ENCODE data around the gene SOX6. TPM values are rescaled to one million over a fixed set of nuclear protein-coding genes. Genes with fewer than 3 reads are reported as not detected.

Gene SOX6
- total RNA-seq, result 26.5 TPM
- polyA plus RNA-seq (ENCODE audit: insufficient read depth in 1 of 8, insufficient read length in 8 of 8, low replicate concordance in 1 of 8), result 10 to 100 TPM; 10.9 to 25.2 (median 17.3) TPM
- long read RNA-seq, donor 1, partial matches to known transcripts, result 174 of 174 reads
- long read RNA-seq, donor 1, other reads (novel, unspliced or antisense), result 0 of 174 reads
- long read RNA-seq, donor 2, result 0 reads
- long read RNA-seq, donor 3, result 0 reads
- long read RNA-seq, donor 4, result 0 reads
- long read RNA-seq, donor 5, result 0 reads
- long read RNA-seq, donor 6, result 0 reads
- long read RNA-seq, donor 7, result 0 reads
- long read RNA-seq, donor 8, result 0 reads
- long read RNA-seq, donor 9, partial matches to known transcripts, result 92 of 256 reads
- long read RNA-seq, donor 9, other reads (novel, unspliced or antisense), result 164 of 256 reads
- long read RNA-seq, donor 10, partial matches to known transcripts, result 116 of 365 reads
- long read RNA-seq, donor 10, other reads (novel, unspliced or antisense), result 249 of 365 reads
- long read RNA-seq, donor 11, partial matches to known transcripts, result 193 of 198 reads
- long read RNA-seq, donor 11, other reads (novel, unspliced or antisense), result 5 of 198 reads

- Histone ChIP-seq H3K4me3 (ENCODE audit: low read length) (no peak within 1 kb of the TSS), H3K27me3 (ENCODE audit: control insufficient read depth, insufficient read depth, low read length) (no peaks in the 10 kb centered on the region), H3K9me3 (replicated peaks; ENCODE audit: control insufficient read depth, low read depth, low read length) (no peaks in the 10 kb centered on the region), H3K4me1 (ENCODE audit: control insufficient read depth, insufficient read depth, low read length) (peaks cover 9% of the 10 kb centered on the region), H3K27ac (ENCODE audit: low read length) (peak within 1 kb of the TSS; percentile 50), H3K36me3 (ENCODE audit: control insufficient read depth, insufficient read depth, low read length) (no peaks in the 10 kb centered on the region)
- DNase-seq, result peak; percentile 85
- WGBS (ENCODE audit: insufficient coverage), result 60% methylated on average over 1 of the region's 3 CpGs
These were observed at the start of gene SOX6 for GRCh38 chr11:16356057-16356760. Gene SOX6, minus strand, starts transcription at chr11:16356546. Its CDS starts 15,298 bp downstream, at chr11:16341248.

- no peaks in the 10 kb centered on the region for H3K27me3 ChIP-seq (ENCODE audit: control insufficient read depth, insufficient read depth, low read length)
- H3K36me3 ChIP-seq (ENCODE audit: control insufficient read depth, insufficient read depth, low read length), result no peaks in the 10 kb centered on the region
- H3K27ac ChIP-seq (ENCODE audit: low read length), result no peak overlapping the region
- H3K4me1 ChIP-seq (ENCODE audit: control insufficient read depth, insufficient read depth, low read length), result no peaks in the 10 kb centered on the region
- no CpG with 5 or more reads among the region's 4 CpGs for WGBS (ENCODE audit: insufficient coverage)
- H3K4me3 ChIP-seq (ENCODE audit: low read length), result no peak overlapping the region
- no peaks in the 10 kb centered on the region for H3K9me3 ChIP-seq (replicated peaks; ENCODE audit: control insufficient read depth, low read depth, low read length)
- DNase-seq, result no peak
These were observed 48.5 kb upstream of the SOX6 start for GRCh38 chr11:16404781-16405285.

GRCh38 chr11:16403851-16404250 is 47.5 kb upstream of the SOX6 start:
- Histone ChIP-seq H3K4me1 (ENCODE audit: control insufficient read depth, insufficient read depth, low read length) (no peaks in the 10 kb centered on the region), H3K27ac (ENCODE audit: low read length) (no peak overlapping the region), H3K27me3 (ENCODE audit: control insufficient read depth, insufficient read depth, low read length) (no peaks in the 10 kb centered on the region), H3K9me3 (replicated peaks; ENCODE audit: control insufficient read depth, low read depth, low read length) (no peaks in the 10 kb centered on the region), H3K4me3 (ENCODE audit: low read length) (no peak overlapping the region), H3K36me3 (ENCODE audit: control insufficient read depth, insufficient read depth, low read length) (no peaks in the 10 kb centered on the region)
- no CpG with 5 or more reads among the region's 1 CpG for WGBS (ENCODE audit: insufficient coverage)
- DNase-seq, result no peak

DNA sequence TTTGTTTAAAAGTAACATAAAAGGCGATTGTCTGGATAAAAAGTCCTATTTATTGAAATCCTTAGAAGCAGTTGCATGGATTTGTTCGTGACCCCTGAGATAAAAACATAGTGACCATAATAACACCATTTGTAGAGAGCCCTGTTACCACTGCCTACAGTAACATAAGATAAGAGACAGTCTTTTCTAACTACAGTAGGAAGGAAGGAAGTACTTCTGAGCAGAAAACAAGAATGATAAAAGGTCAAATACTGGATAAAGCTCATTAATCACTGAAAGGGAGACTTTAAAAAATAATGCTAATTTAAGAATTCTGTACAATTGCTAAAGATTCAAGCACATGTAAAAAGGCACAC is 47.1 kb upstream of the SOX6 start:
- Histone ChIP-seq H3K36me3 (ENCODE audit: control insufficient read depth, insufficient read depth, low read length) (no peaks in the 10 kb centered on the region), H3K27ac (ENCODE audit: low read length) (no peak overlapping the region), H3K4me3 (ENCODE audit: low read length) (no peak overlapping the region), H3K9me3 (replicated peaks; ENCODE audit: control insufficient read depth, low read depth, low read length) (no peaks in the 10 kb centered on the region), H3K27me3 (ENCODE audit: control insufficient read depth, insufficient read depth, low read length) (no peaks in the 10 kb centered on the region), H3K4me1 (ENCODE audit: control insufficient read depth, insufficient read depth, low read length) (no peaks in the 10 kb centered on the region)
- DNase-seq, result no peak
- no CpG with 5 or more reads among the region's 2 CpGs for WGBS (ENCODE audit: insufficient coverage)

GRCh38 chr11:16402654-16403447 is 46.5 kb upstream of the SOX6 start:
- no peaks in the 10 kb centered on the region for H3K36me3 ChIP-seq (ENCODE audit: control insufficient read depth, insufficient read depth, low read length)
- H3K4me1 ChIP-seq (ENCODE audit: control insufficient read depth, insufficient read depth, low read length), result no peaks in the 10 kb centered on the region
- WGBS (ENCODE audit: insufficient coverage), result 89% methylated on average over 2 of the region's 5 CpGs
- no peak for DNase-seq
- H3K9me3 ChIP-seq (replicated peaks; ENCODE audit: control insufficient read depth, low read depth, low read length), result no peaks in the 10 kb centered on the region
- no peak overlapping the region for H3K4me3 ChIP-seq (ENCODE audit: low read length)
- H3K27ac ChIP-seq (ENCODE audit: low read length), result no peak overlapping the region
- no peaks in the 10 kb centered on the region for H3K27me3 ChIP-seq (ENCODE audit: control insufficient read depth, insufficient read depth, low read length)

DNA sequence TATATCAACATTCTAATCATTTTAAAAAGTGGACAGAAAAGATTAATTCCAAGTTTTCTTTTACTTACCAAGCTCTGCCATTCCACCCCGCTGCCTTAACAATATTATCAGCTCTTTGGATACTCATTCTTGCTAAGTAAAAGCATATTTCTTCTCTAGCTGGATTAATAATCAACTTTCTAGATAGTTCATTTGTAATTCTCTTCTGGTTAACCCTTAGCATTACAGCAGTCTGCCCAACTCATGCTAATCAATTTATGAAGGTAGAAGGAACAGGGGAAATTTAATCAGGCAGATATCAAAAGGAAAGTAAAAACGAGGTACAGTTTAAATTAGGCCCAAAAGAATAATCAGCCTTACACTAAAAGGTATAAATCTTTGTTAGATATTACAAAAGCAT is 41.0 kb upstream of the SOX6 start:
- H3K36me3 ChIP-seq (ENCODE audit: control insufficient read depth, insufficient read depth, low read length), result no peaks in the 10 kb centered on the region
- no peaks in the 10 kb centered on the region for H3K27me3 ChIP-seq (ENCODE audit: control insufficient read depth, insufficient read depth, low read length)
- no peak for DNase-seq
- no peak overlapping the region for H3K4me3 ChIP-seq (ENCODE audit: low read length)
- no CpG with 5 or more reads among the region's 2 CpGs for WGBS (ENCODE audit: insufficient coverage)
- H3K27ac ChIP-seq (ENCODE audit: low read length), result no peak overlapping the region
- H3K9me3 ChIP-seq (replicated peaks; ENCODE audit: control insufficient read depth, low read depth, low read length), result no peaks in the 10 kb centered on the region
- no peaks in the 10 kb centered on the region for H3K4me1 ChIP-seq (ENCODE audit: control insufficient read depth, insufficient read depth, low read length)

- Histone ChIP-seq H3K4me3 (ENCODE audit: low read length) (no peak overlapping the region), H3K27me3 (ENCODE audit: control insufficient read depth, insufficient read depth, low read length) (no peaks in the 10 kb centered on the region), H3K36me3 (ENCODE audit: control insufficient read depth, insufficient read depth, low read length) (no peaks in the 10 kb centered on the region), H3K27ac (ENCODE audit: low read length) (no peak overlapping the region), H3K4me1 (ENCODE audit: control insufficient read depth, insufficient read depth, low read length) (no peaks in the 10 kb centered on the region), H3K9me3 (replicated peaks; ENCODE audit: control insufficient read depth, low read depth, low read length) (no peaks in the 10 kb centered on the region)
- no CpG with 5 or more reads among the region's 1 CpG for WGBS (ENCODE audit: insufficient coverage)
- DNase-seq, result no peak
These were observed 39.3 kb upstream of the SOX6 start for GRCh38 chr11:16395601-16396000.

GRCh38 chr11:16394947-16395346 is 38.6 kb upstream of the SOX6 start:
- WGBS (ENCODE audit: insufficient coverage), result no CpG with 5 or more reads among the region's 4 CpGs
- no peaks in the 10 kb centered on the region for H3K27me3 ChIP-seq (ENCODE audit: control insufficient read depth, insufficient read depth, low read length)
- no peaks in the 10 kb centered on the region for H3K36me3 ChIP-seq (ENCODE audit: control insufficient read depth, insufficient read depth, low read length)
- no peaks in the 10 kb centered on the region for H3K4me1 ChIP-seq (ENCODE audit: control insufficient read depth, insufficient read depth, low read length)
- H3K9me3 ChIP-seq (replicated peaks; ENCODE audit: control insufficient read depth, low read depth, low read length), result no peaks in the 10 kb centered on the region
- no peak overlapping the region for H3K27ac ChIP-seq (ENCODE audit: low read length)
- no peak for DNase-seq
- no peak overlapping the region for H3K4me3 ChIP-seq (ENCODE audit: low read length)

DNA sequence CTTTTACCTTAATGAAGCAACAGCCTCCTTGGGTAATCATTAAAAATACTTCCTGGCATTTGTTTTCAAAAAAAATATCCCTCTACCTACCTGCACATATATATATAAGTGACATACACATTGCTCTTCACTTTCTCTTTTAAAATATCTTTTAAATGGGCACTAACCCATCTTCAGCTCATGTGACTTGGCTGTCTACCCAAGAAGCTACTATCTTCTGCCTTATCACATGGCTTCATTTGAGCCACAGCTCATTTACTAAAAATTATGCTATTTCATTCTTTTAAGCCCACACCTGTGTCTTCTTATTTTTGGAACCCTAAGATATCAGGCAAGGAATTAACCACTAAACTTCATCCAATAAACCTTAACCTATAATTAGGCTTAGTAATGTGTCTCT is 37.0 kb upstream of the SOX6 start:
- H3K4me1 ChIP-seq (ENCODE audit: control insufficient read depth, insufficient read depth, low read length), result no peaks in the 10 kb centered on the region
- H3K27ac ChIP-seq (ENCODE audit: low read length), result no peak overlapping the region
- H3K9me3 ChIP-seq (replicated peaks; ENCODE audit: control insufficient read depth, low read depth, low read length), result no peaks in the 10 kb centered on the region
- no peak overlapping the region for H3K4me3 ChIP-seq (ENCODE audit: low read length)
- no peak for DNase-seq
- H3K36me3 ChIP-seq (ENCODE audit: control insufficient read depth, insufficient read depth, low read length), result no peaks in the 10 kb centered on the region
- H3K27me3 ChIP-seq (ENCODE audit: control insufficient read depth, insufficient read depth, low read length), result no peaks in the 10 kb centered on the region

DNA sequence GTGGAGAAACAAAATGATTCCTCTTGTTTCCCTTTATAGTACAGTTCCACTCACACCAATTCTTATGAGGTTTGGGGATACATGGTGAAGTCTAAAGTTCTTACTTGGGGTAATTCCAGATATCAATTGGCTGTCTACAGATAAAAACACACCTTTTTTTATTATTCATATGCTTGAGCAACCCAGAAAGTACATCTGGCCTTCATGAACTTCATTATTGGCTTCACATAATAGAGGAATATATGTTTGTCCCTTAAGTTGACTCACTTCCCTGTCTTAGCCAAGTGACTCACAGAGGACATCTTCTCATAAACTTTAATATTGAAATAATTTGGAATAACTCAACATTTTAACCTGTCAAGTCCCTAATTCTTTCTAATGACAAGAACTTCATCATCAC is 36.3 kb upstream of the SOX6 start:
- Histone ChIP-seq H3K27me3 (ENCODE audit: control insufficient read depth, insufficient read depth, low read length) (no peaks in the 10 kb centered on the region), H3K9me3 (replicated peaks; ENCODE audit: control insufficient read depth, low read depth, low read length) (no peaks in the 10 kb centered on the region), H3K27ac (ENCODE audit: low read length) (no peak overlapping the region), H3K36me3 (ENCODE audit: control insufficient read depth, insufficient read depth, low read length) (no peaks in the 10 kb centered on the region), H3K4me3 (ENCODE audit: low read length) (no peak overlapping the region), H3K4me1 (ENCODE audit: control insufficient read depth, insufficient read depth, low read length) (no peaks in the 10 kb centered on the region)
- DNase-seq, result peak; percentile 18

Data from muscle of leg (tissue), 16 donors.